IgD-negative memory B cell (primary cell): ENCODE results near the gene FARP1. TPM values are rescaled to one million over a fixed set of nuclear protein-coding genes. Genes with fewer than 3 reads are reported as not detected.

ENCODE experiments used
- H3K27ac Mint-ChIP-seq, 3 donors: one replicate each; pipeline ENCODE4 v1.8.0; 2020 to 2022; ENCODE audit warnings: mild to moderate bottlenecking in 3 of 3, mixed read lengths in 3 of 3, moderate library complexity in 1 of 3
- H3K27me3 Mint-ChIP-seq: one replicate; pipeline ENCODE4 v1.8.0; 2021; ENCODE audit warnings: mixed read lengths
- H3K36me3 Mint-ChIP-seq: one replicate; pipeline ENCODE4 v1.8.0; 2020; ENCODE audit warnings: mild to moderate bottlenecking, mixed read lengths
- H3K4me1 Mint-ChIP-seq, 3 donors: one replicate each; pipeline ENCODE4 v1.8.0; 2020 to 2022; ENCODE audit warnings: mixed read lengths in 3 of 3, mild to moderate bottlenecking in 1 of 3
- H3K4me3 Mint-ChIP-seq, 4 donors: one replicate each; pipeline ENCODE4 v1.8.0; 2020 to 2022; ENCODE audit warnings: mild to moderate bottlenecking in 4 of 4, mixed read lengths in 4 of 4, moderate library complexity in 3 of 4
- H3K9me3 Mint-ChIP-seq, 3 donors: one replicate each; pipeline ENCODE4 v1.8.0; 2020 to 2021; ENCODE audit warnings: mixed read lengths in 3 of 3, mild to moderate bottlenecking in 1 of 3
- polyA plus RNA-seq: library from polyadenylated mRNA; unstranded; fragments of 300-500 nt; fragmentation: Illumina TruSeq; gene quantifications from one replicate; pipeline ENCODE4 v1.2.3, GENCODE V29; 2021

FARP1 gene
- polyA plus RNA-seq, 1 donor from 2014 or later = 0.46 TPM

GRCh38 chr13:98450539-98451111 lies 307.7 kb downstream of the FARP1 start:
- Mint-ChIP-seq H3K27me3 (no peaks in the 10 kb centered on the region), H3K27ac (peak overlapping the region in 2 of 3 donors; percentile 31 to 76), H3K36me3 (peaks cover 5% of the 10 kb centered on the region), H3K9me3 (no peaks in the 10 kb centered on the region), H3K4me3 (no peak overlapping the region), H3K4me1 (peaks cover 8 to 21% (median 15%) of the 10 kb centered on the region in 3 donors)

GRCh38 chr13:98451676-98452470 lies 309.0 kb downstream of the FARP1 start:
- Mint-ChIP-seq H3K9me3 (no peaks in the 10 kb centered on the region), H3K4me3 (peak overlapping the region in 2 of 4 donors; percentile 36 to 39), H3K27me3 (no peaks in the 10 kb centered on the region), H3K27ac (peak overlapping the region in 1 of 3 donors; percentile 27), H3K36me3 (peaks cover 5% of the 10 kb centered on the region), H3K4me1 (peaks cover 6 to 19% (median 14%) of the 10 kb centered on the region in 3 donors)

DNA sequence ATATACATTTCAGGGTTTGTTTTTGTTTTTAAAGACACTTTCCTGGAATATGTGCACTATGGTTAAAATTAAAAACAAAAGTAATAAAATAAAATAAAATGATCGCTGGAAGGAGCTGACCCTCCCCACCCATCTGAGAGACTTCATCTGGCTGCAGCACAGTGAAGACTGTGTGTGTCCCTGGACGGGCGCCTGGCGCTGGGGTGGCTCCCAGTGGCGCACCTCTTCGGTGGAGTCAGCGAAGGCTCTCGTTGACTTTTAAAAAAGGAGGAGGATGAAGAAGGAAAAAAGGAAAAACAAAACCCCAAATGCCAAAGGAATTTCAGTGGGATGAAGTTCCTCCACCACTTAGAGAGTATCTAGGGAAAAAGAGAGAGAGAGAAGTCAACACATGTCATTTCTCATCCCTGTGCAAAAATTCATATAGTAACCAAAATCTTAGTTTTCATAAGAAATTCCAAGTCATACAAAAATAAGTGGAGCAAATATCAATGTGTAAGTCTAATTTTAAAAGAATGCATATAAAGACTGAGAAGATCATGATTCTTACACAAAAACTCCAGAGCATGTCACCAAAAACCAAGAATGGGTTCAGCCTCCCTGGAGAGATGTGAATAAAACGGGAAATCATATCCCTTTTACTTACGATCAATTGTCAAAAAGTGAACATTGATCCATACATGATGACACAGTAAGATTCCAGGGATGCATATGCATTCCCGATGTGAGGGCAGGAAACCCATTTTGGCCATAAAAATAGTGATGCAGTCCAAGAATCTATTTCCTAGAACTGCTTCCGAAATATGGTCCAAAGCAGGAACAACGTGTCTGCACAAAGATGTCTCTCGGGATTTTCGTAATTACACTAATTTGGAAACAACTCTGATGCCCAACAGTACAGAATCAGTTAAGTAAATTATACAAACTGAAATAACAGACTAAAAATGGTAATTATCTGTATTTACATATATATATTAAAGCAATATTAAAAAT lies 310.3 kb downstream of the FARP1 start:
- Mint-ChIP-seq H3K36me3 (peaks cover 5% of the 10 kb centered on the region), H3K9me3 (no peaks in the 10 kb centered on the region), H3K4me3 (no peak overlapping the region), H3K27me3 (no peaks in the 10 kb centered on the region), H3K4me1 (peaks cover 6 to 16% (median 14%) of the 10 kb centered on the region in 3 donors), H3K27ac (no peak overlapping the region)

GRCh38 chr13:98454389-98454881 lies 311.5 kb downstream of the FARP1 start:
- no peaks in the 10 kb centered on the region for H3K9me3 Mint-ChIP-seq
- no peak overlapping the region for H3K4me3 Mint-ChIP-seq
- H3K27me3 Mint-ChIP-seq = no peaks in the 10 kb centered on the region
- H3K27ac Mint-ChIP-seq = peak overlapping the region in 1 of 3 donors; percentile 42
- H3K36me3 Mint-ChIP-seq = peaks cover 2% of the 10 kb centered on the region
- H3K4me1 Mint-ChIP-seq = peaks cover 3 to 6% (median 5%) of the 10 kb centered on the region in 3 donors

DNA sequence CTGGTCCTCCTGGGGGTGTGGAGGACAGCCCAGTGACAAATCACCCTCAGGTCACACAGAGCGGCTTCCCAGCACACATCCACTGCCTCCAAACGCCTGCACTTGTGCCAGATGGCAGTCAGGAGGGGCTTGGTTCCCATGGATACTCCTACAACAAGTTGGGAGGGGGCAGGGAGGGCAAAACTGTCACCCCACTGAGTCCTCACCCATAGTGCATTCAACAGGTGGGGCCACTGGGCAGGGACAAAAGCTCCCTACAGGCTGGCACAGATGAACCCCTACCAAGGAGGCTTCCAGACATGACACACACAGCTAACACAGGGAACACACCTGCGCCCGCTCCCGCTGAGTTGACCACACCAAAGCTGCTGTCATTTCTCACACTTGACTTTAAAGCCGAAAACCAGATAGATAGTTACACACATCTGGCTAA lies 313.5 kb downstream of the FARP1 start:
- Mint-ChIP-seq H3K27me3 (no peaks in the 10 kb centered on the region), H3K9me3 (no peaks in the 10 kb centered on the region), H3K27ac (no peak overlapping the region), H3K4me3 (no peak overlapping the region), H3K4me1 (peaks cover 0 to under 1% (median 0%) of the 10 kb centered on the region in 3 donors), H3K36me3 (peaks cover 2% of the 10 kb centered on the region)

GRCh38 chr13:98457053-98457452 lies 314.2 kb downstream of the FARP1 start:
- Mint-ChIP-seq H3K4me3 (no peak overlapping the region), H3K9me3 (no peaks in the 10 kb centered on the region), H3K27me3 (no peaks in the 10 kb centered on the region), H3K27ac (peak overlapping the region in 2 of 3 donors; percentile 43 to 56), H3K4me1 (no peaks in the 10 kb centered on the region), H3K36me3 (peaks cover 2% of the 10 kb centered on the region)

DNA sequence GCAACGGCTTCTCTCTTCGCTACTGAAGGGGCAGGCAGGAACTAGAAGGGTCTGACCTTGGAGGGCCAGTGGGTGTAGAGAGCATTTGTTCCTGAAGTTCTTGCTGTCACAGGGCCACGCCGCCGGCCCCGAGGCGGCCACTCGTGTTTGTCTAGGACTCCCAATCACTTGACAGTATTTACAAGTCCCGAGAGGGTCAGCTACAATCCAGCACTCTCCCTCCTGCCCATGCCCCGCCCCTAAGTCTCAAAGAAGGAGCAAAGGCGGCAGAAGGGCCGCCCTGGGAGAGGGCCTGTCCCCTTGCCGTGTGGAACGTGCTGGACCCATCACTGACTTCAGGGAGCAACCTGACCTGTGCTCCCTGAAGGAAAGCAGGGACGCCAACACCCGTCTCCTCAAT lies 315.5 kb downstream of the FARP1 start:
- Mint-ChIP-seq H3K9me3 (no peaks in the 10 kb centered on the region), H3K36me3 (peaks cover 2% of the 10 kb centered on the region), H3K4me3 (no peak overlapping the region), H3K27me3 (no peaks in the 10 kb centered on the region), H3K27ac (no peak overlapping the region), H3K4me1 (peaks cover 0 to 4% (median 0%) of the 10 kb centered on the region in 3 donors)

DNA sequence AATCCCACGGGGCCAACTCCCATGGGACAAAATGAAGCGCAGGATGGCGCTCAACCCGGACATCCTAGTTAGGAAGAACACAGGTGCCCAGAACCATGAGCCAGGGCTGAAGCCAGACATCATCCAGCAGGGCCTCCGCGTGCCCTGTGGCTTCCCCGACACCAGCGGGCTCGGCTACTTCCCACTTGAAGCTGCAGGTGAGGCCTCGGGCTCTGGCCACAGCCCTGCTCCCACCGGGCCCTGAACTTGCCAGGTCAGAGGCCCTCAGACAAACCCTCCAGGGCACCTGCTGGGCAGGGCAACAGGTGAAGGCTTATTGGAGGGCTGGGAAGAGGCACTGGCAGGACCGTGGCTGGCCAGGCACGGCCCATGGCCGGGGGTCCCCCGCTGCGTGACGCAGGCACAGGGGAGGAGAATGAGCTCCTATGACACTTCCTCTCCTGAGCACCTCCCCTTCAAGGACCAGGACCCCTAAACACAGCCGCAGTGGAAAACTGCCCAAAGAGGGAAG lies 316.3 kb downstream of the FARP1 start:
- no peak overlapping the region for H3K27ac Mint-ChIP-seq
- H3K9me3 Mint-ChIP-seq = no peaks in the 10 kb centered on the region
- H3K4me3 Mint-ChIP-seq = no peak overlapping the region
- peaks cover 0 to 4% (median 0%) of the 10 kb centered on the region in 3 donors for H3K4me1 Mint-ChIP-seq
- peaks cover 2% of the 10 kb centered on the region for H3K36me3 Mint-ChIP-seq
- no peaks in the 10 kb centered on the region for H3K27me3 Mint-ChIP-seq

DNA sequence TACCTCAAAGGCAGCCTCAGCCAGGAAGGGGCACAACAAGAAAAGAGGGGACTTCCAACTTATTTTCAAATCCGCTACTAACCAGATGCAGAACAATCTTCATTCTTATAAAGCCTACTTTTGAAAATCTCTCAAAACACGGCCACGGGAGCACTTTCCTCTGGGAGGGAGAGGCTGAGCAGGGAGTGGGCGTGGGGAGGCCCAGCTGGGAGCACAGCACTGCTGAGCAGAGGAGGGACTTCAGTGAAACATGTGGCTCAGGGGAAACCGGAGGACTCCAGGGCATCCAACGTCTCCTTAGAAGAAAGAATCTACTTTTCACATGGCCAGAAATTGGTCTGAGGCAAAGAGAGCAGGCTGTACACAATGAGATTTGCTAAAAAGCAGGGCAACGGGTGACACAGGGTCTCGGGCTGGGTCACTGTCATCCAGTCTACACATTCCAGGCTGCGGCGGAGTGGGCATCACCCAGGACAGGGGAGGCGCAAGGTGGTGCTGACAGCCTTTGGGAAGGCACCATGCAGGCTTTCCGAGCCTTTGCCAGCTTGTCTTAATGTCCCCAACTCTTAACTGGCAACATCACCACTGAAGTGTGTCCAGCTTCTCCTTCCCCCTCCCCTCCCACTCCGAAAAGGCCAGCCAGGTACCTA lies 317.0 kb downstream of the FARP1 start:
- H3K27ac Mint-ChIP-seq = peak overlapping the region in 1 of 3 donors; percentile 39
- no peaks in the 10 kb centered on the region for H3K9me3 Mint-ChIP-seq
- no peak overlapping the region for H3K4me3 Mint-ChIP-seq
- no peaks in the 10 kb centered on the region for H3K27me3 Mint-ChIP-seq
- H3K4me1 Mint-ChIP-seq = peaks cover 0 to 4% (median 0%) of the 10 kb centered on the region in 3 donors
- no peaks in the 10 kb centered on the region for H3K36me3 Mint-ChIP-seq

DNA sequence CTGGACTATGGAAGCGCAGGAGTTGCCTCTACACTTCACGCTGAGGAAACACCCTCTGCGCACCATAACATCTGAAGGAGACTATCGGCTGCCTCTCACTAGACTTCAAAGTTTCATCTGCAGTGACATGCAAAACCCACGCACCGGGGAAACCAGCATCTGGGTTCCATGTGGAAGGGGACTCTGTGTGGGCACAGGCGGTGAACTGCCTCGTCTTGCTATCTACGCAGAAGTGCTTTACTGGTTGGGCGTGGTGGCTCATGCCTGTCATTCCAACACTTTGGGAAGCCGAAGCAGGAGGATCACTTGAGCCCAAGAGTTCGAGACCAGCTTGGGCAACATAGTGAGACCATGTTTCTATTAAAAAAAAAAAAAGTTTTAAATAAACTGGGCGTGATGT lies 317.6 kb downstream of the FARP1 start:
- Mint-ChIP-seq H3K27me3 (no peaks in the 10 kb centered on the region), H3K4me1 (peaks cover 0 to 4% (median 0%) of the 10 kb centered on the region in 3 donors), H3K36me3 (no peaks in the 10 kb centered on the region), H3K9me3 (no peaks in the 10 kb centered on the region), H3K27ac (no peak overlapping the region), H3K4me3 (no peak overlapping the region)

DNA sequence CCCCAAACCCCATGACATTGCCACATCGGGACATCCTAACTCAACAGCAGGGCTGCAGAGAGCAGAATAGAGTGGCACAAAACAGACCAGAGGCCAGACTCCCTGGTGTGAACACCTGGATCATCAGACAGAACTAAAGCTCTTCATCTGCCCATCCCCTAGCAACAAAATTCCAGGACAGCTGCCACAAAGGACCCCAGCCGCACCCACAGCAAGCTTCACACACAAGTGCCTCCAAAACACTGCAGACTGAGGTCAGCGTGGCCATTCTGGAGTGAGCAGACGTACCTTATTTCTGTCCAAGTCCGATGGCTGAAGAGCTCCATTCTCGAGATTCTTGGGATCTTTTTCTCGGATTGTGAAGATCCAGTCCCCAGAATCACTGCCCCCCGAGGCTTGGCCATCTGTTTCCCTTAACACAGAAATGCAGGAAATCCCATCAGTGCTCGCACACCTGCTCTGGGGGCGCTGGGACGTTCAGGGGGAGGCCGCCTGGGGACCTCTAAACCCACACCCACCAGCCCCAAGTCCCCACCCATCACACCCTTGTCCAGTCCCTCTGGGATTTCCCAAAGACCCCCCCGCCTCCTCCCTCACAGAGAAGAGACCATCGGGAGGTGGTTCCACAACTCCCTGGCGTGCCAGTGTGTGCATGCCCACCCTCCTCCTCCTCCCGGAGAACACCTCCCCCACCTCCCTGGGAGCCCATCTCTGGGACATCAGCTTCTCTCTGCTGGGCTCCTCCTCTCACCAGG lies 318.8 kb downstream of the FARP1 start:
- Mint-ChIP-seq H3K27ac (peak overlapping the region in 1 of 3 donors; percentile 31), H3K4me1 (peaks cover 0 to 4% (median 0%) of the 10 kb centered on the region in 3 donors), H3K36me3 (peaks cover 2% of the 10 kb centered on the region), H3K27me3 (no peaks in the 10 kb centered on the region), H3K9me3 (no peaks in the 10 kb centered on the region), H3K4me3 (no peak overlapping the region)

- Mint-ChIP-seq H3K9me3 (no peaks in the 10 kb centered on the region), H3K27ac (peak overlapping the region in 1 of 3 donors; percentile 85), H3K4me3 (peak overlapping the region in 1 of 4 donors; percentile 37), H3K4me1 (peaks cover 0 to 4% (median 3%) of the 10 kb centered on the region in 3 donors), H3K36me3 (peaks cover 2% of the 10 kb centered on the region), H3K27me3 (no peaks in the 10 kb centered on the region)
Observed at GRCh38 chr13:98462241-98462882, 319.5 kb downstream of the FARP1 start.

GRCh38 chr13:98462946-98463345 lies 320.1 kb downstream of the FARP1 start:
- Mint-ChIP-seq H3K36me3 (peaks cover 2% of the 10 kb centered on the region), H3K4me1 (peaks cover 0 to 4% (median 3%) of the 10 kb centered on the region in 3 donors), H3K27ac (no peak overlapping the region), H3K4me3 (peak overlapping the region in 1 of 4 donors; percentile 29), H3K9me3 (no peaks in the 10 kb centered on the region), H3K27me3 (no peaks in the 10 kb centered on the region)
